NB4 (cell line): ENCODE results near the gene DCP1B.

Experiments used
- CTCF ChIP-seq: IDR thresholded peaks from one replicate; pipeline ENCODE4 v1.5.1; 2012; ENCODE audit warnings: low read depth, low read length
- POLR2A ChIP-seq: IDR thresholded peaks from 2 replicates; pipeline ENCODE4 v1.6.1; 2011; ENCODE audit warnings: mild to moderate bottlenecking; ENCODE audit not compliant: insufficient read length; ENCODE audit errors: extremely low read depth
- TF ChIP-seq, protein P1 (sequence below): IDR thresholded peaks from 2 replicates; pipeline ENCODE4 v1.6.1; 2011; ENCODE audit warnings: low read depth, low read length

- TF ChIP-seq CTCF = no peak
- no peak for TF ChIP-seq POLR2A
- TF ChIP-seq, protein P1, sequence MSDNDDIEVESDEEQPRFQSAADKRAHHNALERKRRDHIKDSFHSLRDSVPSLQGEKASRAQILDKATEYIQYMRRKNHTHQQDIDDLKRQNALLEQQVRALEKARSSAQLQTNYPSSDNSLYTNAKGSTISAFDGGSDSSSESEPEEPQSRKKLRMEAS = no peak
Observed at GRCh38 chr12:2032506-2032905, 28.2 kb upstream of the DCP1B start.
